IMR-90 (cell line): Measurements from ENCODE around the gene UBE3B. TPM values are rescaled to one million over a fixed set of nuclear protein-coding genes. Genes with fewer than 3 reads are reported as not detected.

Experiments used
- ATAC-seq: fragments of 200-7000 bp; cut with Tn5 transposase; 2 replicates; pipeline ENCODE4 v1.9.1; 2020; ENCODE audit warnings: low read depth, mild to moderate bottlenecking, moderate library complexity
- BruUV-seq: library from RNA; stranded (reverse); fragments of 400-500 nt; replicated peaks from 2 replicates; lab custom pipeline; 2021; lab: Mats Ljungman, UMichigan
- CTCF ChIA-PET: fragments of 300-600 bp; formaldehyde crosslinking; extraction: SDS; loops from one replicate; lab custom pipeline; 2021; ENCODE audit warnings: antibody characterized with exemption; lab: Yijun Ruan, JAX
- POLR2A ChIA-PET: fragments of 300-600 bp; sonication (Branson Sonifier 250); formaldehyde crosslinking; loops from one replicate; lab custom pipeline; 2022; ENCODE audit warnings: antibody characterized with exemption; ENCODE audit not compliant: unreplicated experiment; lab: Charles Lee
- DNase-seq: peaks from one replicate; pipeline ENCODE4 v3.0.0; 2013
- H2AFZ ChIP-seq: replicated peaks from 2 replicates; pipeline ENCODE3; 2013; ENCODE audit warnings: low read length, mild to moderate bottlenecking; ENCODE audit not compliant: poor library complexity
- H2AK5ac ChIP-seq: 2 replicates; pipeline ENCODE4 v1.6.1; 2013; ENCODE audit warnings: low read depth, low read length, inconsistent platforms
- H2AK9ac ChIP-seq: replicated peaks from 2 replicates; pipeline ENCODE3; 2013; ENCODE audit warnings: mild to moderate bottlenecking, low read depth, low read length, moderate library complexity; ENCODE audit not compliant: poor library complexity
- H2BK120ac ChIP-seq: 2 replicates; pipeline ENCODE4 v1.6.1; 2013; ENCODE audit warnings: low read depth, low read length, inconsistent platforms
- H2BK15ac ChIP-seq: 3 replicates; pipeline ENCODE4 v1.6.1; 2013; ENCODE audit warnings: low read depth, low read length, inconsistent platforms
- H2BK20ac ChIP-seq: 2 replicates; pipeline ENCODE4 v1.6.1; 2013; ENCODE audit warnings: low read depth, mild to moderate bottlenecking, inconsistent platforms, low read length, moderate library complexity
- H2BK5ac ChIP-seq: 2 replicates; pipeline ENCODE4 v1.6.1; 2013; ENCODE audit warnings: mild to moderate bottlenecking, low read depth, low read length, inconsistent platforms; ENCODE audit not compliant: poor library complexity, severe bottlenecking
- H3K14ac ChIP-seq: replicated peaks from 2 replicates; pipeline ENCODE4 v1.6.1; 2013; ENCODE audit warnings: low read depth, low read length, inconsistent platforms
- H3K18ac ChIP-seq: 2 replicates; pipeline ENCODE4 v1.6.1; 2013; ENCODE audit warnings: low read depth, low read length, control low read depth
- H3K23ac ChIP-seq: 2 replicates; pipeline ENCODE4 v1.6.1; 2013; ENCODE audit warnings: low read depth, low read length, inconsistent platforms
- H3K27ac ChIP-seq: 2 replicates; pipeline ENCODE4 v1.5.1; 2013; ENCODE audit warnings: mild to moderate bottlenecking, control low read depth, low read length; ENCODE audit not compliant: insufficient read depth
- H3K27me3 ChIP-seq: 2 replicates; pipeline ENCODE4 v1.6.1; 2013; ENCODE audit warnings: low read length; ENCODE audit not compliant: control insufficient read depth, insufficient read depth
- H3K36me3 ChIP-seq: 2 replicates; pipeline ENCODE4 v1.6.1; 2013; ENCODE audit warnings: low read length, mixed read lengths; ENCODE audit not compliant: control insufficient read depth, insufficient read depth
- H3K4ac ChIP-seq: 2 replicates; pipeline ENCODE4 v1.6.1; 2013; ENCODE audit warnings: low read depth, low read length, inconsistent platforms
- H3K4me1 ChIP-seq: 2 replicates; pipeline ENCODE4 v1.6.1; 2013; ENCODE audit warnings: low read length, mixed read lengths; ENCODE audit not compliant: control insufficient read depth, insufficient read depth
- H3K4me2 ChIP-seq: 2 replicates; pipeline ENCODE4 v1.6.1; 2013; ENCODE audit warnings: low read depth, mild to moderate bottlenecking, control low read depth, low read length, moderate library complexity
- H3K4me3 ChIP-seq: 2 replicates; pipeline ENCODE4 v1.5.1; 2013; ENCODE audit warnings: low read depth, mild to moderate bottlenecking, control low read depth, low read length, moderate library complexity; ENCODE audit not compliant: insufficient read depth
- H3K56ac ChIP-seq: 2 replicates; pipeline ENCODE4 v1.6.1; 2013; ENCODE audit warnings: low read length, inconsistent platforms; ENCODE audit not compliant: insufficient read depth; ENCODE audit errors: extremely low read depth
- H3K79me1 ChIP-seq, 2 experiments: 2 replicates each; pipeline ENCODE4 v1.6.1; 2013; ENCODE audit warnings: low read length in 2 of 2, inconsistent platforms in 1 of 2, low read depth in 1 of 2
- H3K9ac ChIP-seq: 2 replicates; pipeline ENCODE4 v1.6.1; 2013; ENCODE audit warnings: low read depth, low read length, control low read depth
- H3K9me1 ChIP-seq: 2 replicates; pipeline ENCODE4 v1.6.1; 2013; ENCODE audit warnings: low read length, inconsistent platforms; ENCODE audit not compliant: insufficient read depth
- H3K9me3 ChIP-seq: 2 replicates; pipeline ENCODE4 v1.6.1; 2013; ENCODE audit warnings: low read length; ENCODE audit not compliant: control insufficient read depth, insufficient read depth
- H4K20me1 ChIP-seq: 2 replicates; pipeline ENCODE4 v1.6.1; 2013; ENCODE audit warnings: low read length, inconsistent platforms; ENCODE audit not compliant: insufficient read depth
- H4K5ac ChIP-seq: 2 replicates; pipeline ENCODE4 v1.6.1; 2013; ENCODE audit warnings: mild to moderate bottlenecking, low read depth, low read length, control low read depth
- H4K8ac ChIP-seq, 2 experiments: 2 replicates each; pipeline ENCODE4 v1.6.1; 2013; ENCODE audit warnings: low read depth in 2 of 2, low read length in 2 of 2, control low read depth in 1 of 2, inconsistent platforms in 1 of 2
- H4K91ac ChIP-seq: 2 replicates; pipeline ENCODE4 v1.6.1; 2013; ENCODE audit warnings: low read depth, low read length, inconsistent platforms; ENCODE audit not compliant: insufficient read depth
- MAZ ChIP-seq: IDR thresholded peaks from 2 replicates; pipeline ENCODE4 v1.6.1; 2012; ENCODE audit warnings: low read depth, mild to moderate bottlenecking, low read length, improper control_type of control experiment, moderate library complexity, borderline replicate concordance
- RFX5 ChIP-seq: IDR thresholded peaks from 2 replicates; pipeline ENCODE4 v1.8.0; 2012; ENCODE audit warnings: low read depth, mild to moderate bottlenecking, low read length, moderate library complexity
- WGBS, 2 experiments: methylation state at CpG; one replicate each; pipeline versions ENCODE4 v1.1.5 to v1.1.7; 2013; ENCODE audit warnings: missing lambda C conversion rate in 2 of 2; ENCODE audit not compliant: insufficient read length in 1 of 2; ENCODE audit errors: extremely low coverage in 2 of 2; 5-methylcytosine and 5-hydroxymethylcytosine counted together
- dilution Hi-C: fragments of 300-500 bp; cut with HindIII; formaldehyde crosslinking; loops from one replicate; pipeline ENCODE4 v1.14.3; 2018; ENCODE audit warnings: low sequenced_read_pairs; ENCODE audit not compliant: unreplicated experiment
- in situ Hi-C: fragments of 300-500 bp; cut with MboI; formaldehyde crosslinking; loops from 3 replicates; pipeline ENCODE4 v1.14.3; 2019; ENCODE audit warnings: low sequenced_read_pairs, inconsistent platforms, mixed read lengths
- intact Hi-C: fragments of 100-400 bp; cut with micrococcal nuclease; formaldehyde crosslinking; loops from 2 replicates; pipeline ENCODE4 v1.10.0; 2022
- polyA plus RNA-seq, 3 experiments: library from polyadenylated mRNA; depleted of rRNA; stranded (reverse); fragments of >200 nt; gene quantifications; 2 replicates each; pipeline ENCODE4 v1.2.3, GENCODE V29; 2012; ENCODE audit warnings: low replicate concordance in 1 of 3
- total RNA-seq: library from RNA; depleted of rRNA; stranded (reverse); fragments of >200 nt; gene quantifications from 2 replicates; pipeline ENCODE4 v1.2.3, GENCODE V29; 2012

Gene UBE3B
- total and polyA plus RNA-seq, 2 of the 4 experiments (the other 2 are of a cell fraction): 18.8 to 24.9 TPM

DNA sequence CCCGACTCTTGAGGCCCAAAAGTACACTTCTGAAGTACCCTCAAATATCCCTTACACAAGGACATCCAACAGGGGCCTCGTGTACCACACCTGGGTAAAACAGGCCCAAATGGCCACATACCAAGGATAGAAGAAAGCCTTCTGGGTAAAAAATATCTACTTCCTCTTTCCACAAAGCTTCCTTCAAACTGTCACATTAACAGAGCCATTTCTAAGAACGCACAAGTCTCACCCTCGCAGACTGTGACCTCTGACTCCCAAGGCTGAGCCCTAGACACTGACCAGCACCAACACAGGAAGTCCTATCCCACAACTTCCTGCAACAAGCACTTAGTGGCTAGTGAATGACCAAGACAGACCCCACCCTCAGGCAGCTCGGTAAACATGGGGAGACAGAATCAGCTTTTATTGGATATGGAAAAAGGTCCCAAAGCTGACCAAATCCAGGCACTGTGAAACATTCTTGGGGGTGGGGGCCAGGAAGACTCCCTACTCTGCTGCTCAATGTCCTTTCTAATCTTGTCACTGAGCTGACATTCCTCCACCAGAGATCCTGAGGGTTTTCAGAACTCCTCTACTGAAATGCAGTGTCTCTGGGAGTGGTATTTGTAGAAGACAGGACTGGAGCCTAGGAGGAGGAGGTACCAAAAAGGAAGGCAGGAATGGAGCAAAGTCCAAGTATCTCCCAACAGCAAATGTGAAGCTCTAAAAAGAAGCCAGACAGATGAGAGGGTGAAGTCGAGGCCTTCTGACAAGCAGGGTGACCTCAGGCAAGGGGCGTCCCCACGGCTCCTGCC is 16.2 kb upstream of the UBE3B start:
- BruUV-seq: no TSS peak
- Histone ChIP-seq H3K79me1 (peaks cover 44 to 85% of the 10 kb centered on the region in 2 experiments), H3K4me2 (no peak overlapping the region), H3K9ac (peak overlapping the region; percentile 63), H2BK5ac (peak overlapping the region; percentile 95), H3K27me3 (no peaks in the 10 kb centered on the region), H3K4ac (peak overlapping the region; percentile 98), H3K9me3 (no peaks in the 10 kb centered on the region), H4K20me1 (peaks cover 16% of the 10 kb centered on the region; the same call in 1 of the 2 replicates), H3K36me3 (peaks cover 33% of the 10 kb centered on the region), H3K27ac (peak overlapping the region; percentile 99), H3K4me1 (peaks cover 53% of the 10 kb centered on the region), H3K23ac (peak overlapping the region; percentile 92), H2AK5ac (peak overlapping the region; percentile 98), H4K91ac (peak overlapping the region; percentile 98), H4K8ac (peak overlapping the region; percentile 81 to 96), H3K18ac (peak overlapping the region; percentile 82), H4K5ac (peak overlapping the region; percentile 93), H2BK20ac (peak overlapping the region; percentile 88), H3K14ac (peak overlapping the region; percentile 88), H3K4me3 (no peak overlapping the region), H3K56ac (peak overlapping the region; percentile 72), H2BK120ac (peak overlapping the region; percentile 93), H2AK9ac (peak overlapping the region; percentile 73), H2BK15ac (peak overlapping the region; percentile 86; the same call in 2 of the 3 replicates), H2AFZ (no peak overlapping the region), H3K9me1 (peaks cover 42% of the 10 kb centered on the region)
- intact Hi-C loops: no loop called here
- no peak for ATAC-seq
- ChIA-PET POLR2A (no interaction called here), CTCF (interaction anchor here (2.0 kb wide), 1 partner anchor 29 kb away, joined by 4 read pairs; no protein-coding TSS in a partner anchor)
- peak; percentile 62 for DNase-seq
- dilution Hi-C loops: no loop called here
- peak; percentile 41; the same call in 1 of the 2 replicates for TF ChIP-seq MAZ
- TF ChIP-seq RFX5: no peak
- 77% methylated on average over 3 of the region's 8 CpGs; no CpG with 5 or more reads in 1 of the 2 experiments for WGBS, 2 experiments
- in situ Hi-C loops: no loop called here
